Colonic mucosa (tissue), 4 donors: ENCODE results near the gene TMPRSS3. TPM values are rescaled to one million over a fixed set of nuclear protein-coding genes. Genes with fewer than 3 reads are reported as not detected.
A peak's percentile ranks its signal among the peaks of the same experiment; 100 is the strongest.

Experiments used
- DNase-seq: peaks from one replicate; pipeline ENCODE4 v3.0.0-alpha.2; 2020
- H3K27ac ChIP-seq: fragments of 200-600 bp; one replicate; pipeline ENCODE4 v1.8.0; 2021
- H3K27me3 ChIP-seq: fragments of 200-600 bp; one replicate; pipeline ENCODE4 v1.8.0; 2021
- H3K36me3 ChIP-seq: fragments of 200-600 bp; one replicate; pipeline ENCODE4 v1.8.0; 2021
- H3K4me1 ChIP-seq: fragments of 200-600 bp; one replicate; pipeline ENCODE4 v1.8.0; 2021; ENCODE audit warnings: mild to moderate bottlenecking
- H3K4me3 ChIP-seq: fragments of 200-600 bp; one replicate; pipeline ENCODE4 v1.8.0; 2021
- H3K9ac ChIP-seq, 2 donors: one replicate each; pipeline ENCODE4 v1.7.0; 2013; ENCODE audit warnings: control low read depth in 2 of 2, low read depth in 2 of 2, low read length in 2 of 2
- H3K9me3 ChIP-seq: fragments of 200-600 bp; one replicate; pipeline ENCODE4 v1.8.0; 2021
- intact Hi-C: fragments of 100-400 bp; cut with DNase I; formaldehyde crosslinking; loops from one replicate; pipeline ENCODE4 v1.14.1; 2022
- total RNA-seq, 2 donors: library from RNA; stranded (reverse); fragmentation: NEBNext Ultra II Directional in 1 of 2; extraction: Animal tissue kit (Norgen Biotek cat#: 25700) in 1 of 2; gene quantifications; one replicate each; pipeline ENCODE4 v1.2.1, GENCODE V29; 2021
- TF ChIP-seq, protein P1 (sequence below): fragments of 200-600 bp; IDR thresholded peaks from one replicate; pipeline ENCODE4 v1.8.0; 2022; ENCODE audit warnings: antibody characterized with exemption, mild to moderate bottlenecking
- donor health status: healthy.
- donor health status: DM: no; HTN: no; CAD: no.
- donor health status: DM: no; HTN: no; CAD: no.

Gene TMPRSS3
- total RNA-seq, 2 donors from 2014 or later = 0.82 to 1.2 TPM

GRCh38 chr21:42349420-42350317, 46.2 kb downstream of the TMPRSS3 start:
- intact Hi-C loops = no loop called here
- DNase-seq = no peak
- Histone ChIP-seq H3K27me3 (no peaks in the 10 kb centered on the region), H3K4me3 (no peak overlapping the region), H3K4me1 (no peaks in the 10 kb centered on the region), H3K9ac (no peak overlapping the region), H3K36me3 (no peaks in the 10 kb centered on the region), H3K27ac (no peak overlapping the region), H3K9me3 (no peaks in the 10 kb centered on the region)
- TF ChIP-seq, protein P1, sequence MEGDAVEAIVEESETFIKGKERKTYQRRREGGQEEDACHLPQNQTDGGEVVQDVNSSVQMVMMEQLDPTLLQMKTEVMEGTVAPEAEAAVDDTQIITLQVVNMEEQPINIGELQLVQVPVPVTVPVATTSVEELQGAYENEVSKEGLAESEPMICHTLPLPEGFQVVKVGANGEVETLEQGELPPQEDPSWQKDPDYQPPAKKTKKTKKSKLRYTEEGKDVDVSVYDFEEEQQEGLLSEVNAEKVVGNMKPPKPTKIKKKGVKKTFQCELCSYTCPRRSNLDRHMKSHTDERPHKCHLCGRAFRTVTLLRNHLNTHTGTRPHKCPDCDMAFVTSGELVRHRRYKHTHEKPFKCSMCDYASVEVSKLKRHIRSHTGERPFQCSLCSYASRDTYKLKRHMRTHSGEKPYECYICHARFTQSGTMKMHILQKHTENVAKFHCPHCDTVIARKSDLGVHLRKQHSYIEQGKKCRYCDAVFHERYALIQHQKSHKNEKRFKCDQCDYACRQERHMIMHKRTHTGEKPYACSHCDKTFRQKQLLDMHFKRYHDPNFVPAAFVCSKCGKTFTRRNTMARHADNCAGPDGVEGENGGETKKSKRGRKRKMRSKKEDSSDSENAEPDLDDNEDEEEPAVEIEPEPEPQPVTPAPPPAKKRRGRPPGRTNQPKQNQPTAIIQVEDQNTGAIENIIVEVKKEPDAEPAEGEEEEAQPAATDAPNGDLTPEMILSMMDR = no peak

DNA sequence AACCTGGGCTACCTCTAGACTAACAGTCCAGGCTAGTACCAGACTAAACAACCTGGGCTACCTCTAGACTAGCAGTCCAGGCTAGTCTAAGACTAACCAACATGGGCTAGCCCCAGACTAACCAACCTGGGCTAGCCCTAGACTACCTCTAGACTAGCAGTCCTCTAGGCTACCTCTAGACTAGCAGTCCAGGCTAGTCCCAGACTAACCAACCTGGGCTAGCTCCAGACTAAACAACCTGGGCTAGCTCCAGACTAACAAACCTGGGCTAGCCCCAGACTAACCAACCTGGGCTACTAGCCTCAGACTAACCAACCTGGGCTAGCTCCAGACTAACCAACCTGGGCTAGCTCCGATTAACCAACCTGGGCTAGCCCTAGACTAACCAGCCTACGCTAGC, 47.1 kb downstream of the TMPRSS3 start:
- intact Hi-C loops = no loop called here
- no peaks in the 10 kb centered on the region for H3K36me3 ChIP-seq
- TF ChIP-seq, protein P1 = no peak
- no peaks in the 10 kb centered on the region for H3K27me3 ChIP-seq
- no peak for DNase-seq
- H3K9me3 ChIP-seq = no peaks in the 10 kb centered on the region
- H3K27ac ChIP-seq = no peak overlapping the region
- no peak overlapping the region for H3K4me3 ChIP-seq
- no peaks in the 10 kb centered on the region for H3K4me1 ChIP-seq
- no peak overlapping the region for H3K9ac ChIP-seq

- intact Hi-C loops = no loop called here
- TF ChIP-seq, protein P1 = no peak
- H3K36me3 ChIP-seq = no peaks in the 10 kb centered on the region
- no peak for DNase-seq
- no peaks in the 10 kb centered on the region for H3K4me1 ChIP-seq
- H3K9ac ChIP-seq = no peak overlapping the region
- no peaks in the 10 kb centered on the region for H3K27me3 ChIP-seq
- H3K9me3 ChIP-seq = no peaks in the 10 kb centered on the region
- no peak overlapping the region for H3K27ac ChIP-seq
- no peak overlapping the region for H3K4me3 ChIP-seq
These were observed 48.1 kb downstream of the TMPRSS3 start for GRCh38 chr21:42347601-42348327.

DNA sequence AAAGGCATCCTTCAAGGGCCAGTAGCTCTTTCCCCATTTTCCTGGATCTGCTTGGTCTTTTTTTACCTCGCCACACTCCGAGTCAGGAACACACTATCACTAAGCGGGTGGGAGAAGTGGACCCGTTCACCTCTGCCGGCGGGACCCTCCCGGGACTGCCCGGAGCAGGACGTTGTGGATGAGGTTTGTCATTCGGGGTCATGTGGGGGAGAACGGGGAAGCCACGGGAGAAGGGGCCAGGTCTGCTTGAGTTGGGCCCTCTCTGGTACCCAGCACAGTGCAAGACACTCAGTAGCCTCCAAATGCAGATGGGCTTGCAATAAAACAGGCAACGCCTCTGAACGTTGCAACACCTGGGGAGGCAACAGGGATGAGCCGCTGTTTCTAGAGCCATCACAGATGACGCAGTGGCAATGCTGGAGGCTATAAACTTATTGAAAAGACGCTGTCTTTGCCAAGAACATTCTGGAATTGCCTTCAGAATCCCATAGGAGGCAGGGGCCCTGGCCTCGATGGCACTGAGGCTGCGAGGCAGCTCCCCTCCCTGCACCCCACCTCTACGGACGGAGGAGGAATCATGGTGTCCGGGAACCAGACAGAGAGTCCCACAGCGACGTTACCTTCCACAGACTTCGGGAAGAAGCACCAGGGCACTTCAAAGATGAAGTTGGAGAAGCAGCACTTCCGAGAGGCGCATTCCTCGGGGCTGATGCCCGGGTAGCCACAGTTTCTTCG, 48.8 kb downstream of the TMPRSS3 start:
- intact Hi-C loops = no loop called here
- H3K9ac ChIP-seq = no peak overlapping the region
- no peak overlapping the region for H3K4me3 ChIP-seq
- no peaks in the 10 kb centered on the region for H3K36me3 ChIP-seq
- H3K27me3 ChIP-seq = no peaks in the 10 kb centered on the region
- TF ChIP-seq, protein P1 = no peak
- peak; percentile 16 for DNase-seq
- H3K9me3 ChIP-seq = no peaks in the 10 kb centered on the region
- no peaks in the 10 kb centered on the region for H3K4me1 ChIP-seq
- no peak overlapping the region for H3K27ac ChIP-seq

- Histone ChIP-seq H3K4me1 (no peaks in the 10 kb centered on the region), H3K27me3 (no peaks in the 10 kb centered on the region), H3K27ac (no peak overlapping the region), H3K9me3 (no peaks in the 10 kb centered on the region), H3K4me3 (no peak overlapping the region), H3K9ac (no peak overlapping the region), H3K36me3 (no peaks in the 10 kb centered on the region)
- peak; percentile 10 for DNase-seq
- TF ChIP-seq, protein P1 = no peak
- intact Hi-C loops = no loop called here
These were observed 49.4 kb downstream of the TMPRSS3 start for GRCh38 chr21:42346441-42346840.
